ENCODE measurements around the gene NEK9.

- TF ChIP-seq POLR2A (IDR thresholded peaks at IDR 0.05) (no peak), CTCF (IDR thresholded peaks at IDR 0.05) (no peak), POLR2AphosphoS5 (IDR thresholded peaks at IDR 0.05) (no peak), EP300 (IDR thresholded peaks at IDR 0.05) (no peak)
Observed at GRCh38 chr14:75063013-75063412, 63.8 kb downstream of the NEK9 start.

Data from upper lobe of left lung (tissue), 4 donors.